Astrocyte (in vitro differentiated cells and primary cell): ENCODE results near the gene SBK3.

Experiments used
- CTCF ChIP-seq: IDR thresholded peaks from 2 replicates; pipeline ENCODE4 v1.5.1; 2011; ENCODE audit warnings: low read depth, mild to moderate bottlenecking, inconsistent platforms, low read length, moderate library complexity; ENCODE audit not compliant: insufficient read depth
- EZH2 ChIP-seq: IDR thresholded peaks from 2 replicates; pipeline ENCODE4 v1.6.1; 2012; ENCODE audit warnings: mild to moderate bottlenecking, low read length, inconsistent platforms; ENCODE audit not compliant: insufficient read depth

- TF ChIP-seq CTCF: no peak
- TF ChIP-seq EZH2: no peak
These were observed 7.3 kb upstream of the SBK3 start for GRCh38 chr19:55552620-55553019.
